ENCODE data around the gene NFASC.

DNA sequence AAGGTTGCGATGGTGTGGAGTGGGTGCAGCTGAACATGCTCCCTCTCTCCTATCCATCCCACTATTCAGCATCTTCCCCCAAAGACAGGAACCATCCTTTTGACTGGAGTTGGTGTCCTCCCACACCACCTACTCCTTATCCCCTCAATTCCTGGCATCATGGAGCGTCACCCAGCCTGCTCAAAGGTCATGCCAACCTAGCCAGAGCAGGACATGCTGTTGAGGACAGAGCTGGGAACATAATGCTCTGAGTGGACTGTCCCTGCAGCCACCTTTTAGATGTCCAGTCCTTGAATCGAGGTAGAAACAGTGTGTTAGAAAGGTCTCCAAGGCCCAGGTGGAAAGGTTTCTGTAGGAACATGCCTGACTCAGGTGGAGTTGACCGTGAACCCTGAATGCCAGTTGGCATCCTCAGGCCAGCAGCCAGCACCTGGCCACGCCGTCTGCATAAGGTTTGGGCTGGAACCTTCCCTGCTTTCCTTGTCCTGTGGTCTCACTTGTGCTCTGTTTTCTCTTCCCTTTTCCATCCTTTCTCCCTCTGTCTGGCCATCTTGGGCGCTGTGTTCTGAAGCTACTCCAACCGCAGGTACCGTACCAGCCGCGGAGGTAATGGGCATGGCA lies 120.2 kb downstream of the NFASC start:
- TF ChIP-seq, protein P1, sequence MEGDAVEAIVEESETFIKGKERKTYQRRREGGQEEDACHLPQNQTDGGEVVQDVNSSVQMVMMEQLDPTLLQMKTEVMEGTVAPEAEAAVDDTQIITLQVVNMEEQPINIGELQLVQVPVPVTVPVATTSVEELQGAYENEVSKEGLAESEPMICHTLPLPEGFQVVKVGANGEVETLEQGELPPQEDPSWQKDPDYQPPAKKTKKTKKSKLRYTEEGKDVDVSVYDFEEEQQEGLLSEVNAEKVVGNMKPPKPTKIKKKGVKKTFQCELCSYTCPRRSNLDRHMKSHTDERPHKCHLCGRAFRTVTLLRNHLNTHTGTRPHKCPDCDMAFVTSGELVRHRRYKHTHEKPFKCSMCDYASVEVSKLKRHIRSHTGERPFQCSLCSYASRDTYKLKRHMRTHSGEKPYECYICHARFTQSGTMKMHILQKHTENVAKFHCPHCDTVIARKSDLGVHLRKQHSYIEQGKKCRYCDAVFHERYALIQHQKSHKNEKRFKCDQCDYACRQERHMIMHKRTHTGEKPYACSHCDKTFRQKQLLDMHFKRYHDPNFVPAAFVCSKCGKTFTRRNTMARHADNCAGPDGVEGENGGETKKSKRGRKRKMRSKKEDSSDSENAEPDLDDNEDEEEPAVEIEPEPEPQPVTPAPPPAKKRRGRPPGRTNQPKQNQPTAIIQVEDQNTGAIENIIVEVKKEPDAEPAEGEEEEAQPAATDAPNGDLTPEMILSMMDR (conservative IDR thresholded peaks at IDR 0.05; ENCODE audit: low read depth in 2 of 2): no peak
- TF ChIP-seq JUNB (IDR thresholded peaks at IDR 0.05; ENCODE audit: unreplicated experiment): no peak
- no peak for TF ChIP-seq EZH2 (IDR thresholded peaks at IDR 0.05; ENCODE audit: low read depth, unreplicated experiment)
- TF ChIP-seq, protein P2, sequence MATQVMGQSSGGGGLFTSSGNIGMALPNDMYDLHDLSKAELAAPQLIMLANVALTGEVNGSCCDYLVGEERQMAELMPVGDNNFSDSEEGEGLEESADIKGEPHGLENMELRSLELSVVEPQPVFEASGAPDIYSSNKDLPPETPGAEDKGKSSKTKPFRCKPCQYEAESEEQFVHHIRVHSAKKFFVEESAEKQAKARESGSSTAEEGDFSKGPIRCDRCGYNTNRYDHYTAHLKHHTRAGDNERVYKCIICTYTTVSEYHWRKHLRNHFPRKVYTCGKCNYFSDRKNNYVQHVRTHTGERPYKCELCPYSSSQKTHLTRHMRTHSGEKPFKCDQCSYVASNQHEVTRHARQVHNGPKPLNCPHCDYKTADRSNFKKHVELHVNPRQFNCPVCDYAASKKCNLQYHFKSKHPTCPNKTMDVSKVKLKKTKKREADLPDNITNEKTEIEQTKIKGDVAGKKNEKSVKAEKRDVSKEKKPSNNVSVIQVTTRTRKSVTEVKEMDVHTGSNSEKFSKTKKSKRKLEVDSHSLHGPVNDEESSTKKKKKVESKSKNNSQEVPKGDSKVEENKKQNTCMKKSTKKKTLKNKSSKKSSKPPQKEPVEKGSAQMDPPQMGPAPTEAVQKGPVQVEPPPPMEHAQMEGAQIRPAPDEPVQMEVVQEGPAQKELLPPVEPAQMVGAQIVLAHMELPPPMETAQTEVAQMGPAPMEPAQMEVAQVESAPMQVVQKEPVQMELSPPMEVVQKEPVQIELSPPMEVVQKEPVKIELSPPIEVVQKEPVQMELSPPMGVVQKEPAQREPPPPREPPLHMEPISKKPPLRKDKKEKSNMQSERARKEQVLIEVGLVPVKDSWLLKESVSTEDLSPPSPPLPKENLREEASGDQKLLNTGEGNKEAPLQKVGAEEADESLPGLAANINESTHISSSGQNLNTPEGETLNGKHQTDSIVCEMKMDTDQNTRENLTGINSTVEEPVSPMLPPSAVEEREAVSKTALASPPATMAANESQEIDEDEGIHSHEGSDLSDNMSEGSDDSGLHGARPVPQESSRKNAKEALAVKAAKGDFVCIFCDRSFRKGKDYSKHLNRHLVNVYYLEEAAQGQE (IDR thresholded peaks at IDR 0.05; ENCODE audit: unreplicated experiment): no peak
- TF ChIP-seq CREB1 (CRISPR knock-in tag; IDR thresholded peaks at IDR 0.05; ENCODE audit: low read depth): no peak
- TF ChIP-seq POLR2AphosphoS5 (IDR thresholded peaks at IDR 0.05; ENCODE audit: low read depth): no peak
- TF ChIP-seq EZH2phosphoT487 (IDR thresholded peaks at IDR 0.05; ENCODE audit: unreplicated experiment): no peak
- TF ChIP-seq ZNF114 (CRISPR knock-in tag; IDR thresholded peaks at IDR 0.05): no peak
- TF ChIP-seq ZNF331 (CRISPR knock-in tag; IDR thresholded peaks at IDR 0.05; ENCODE audit: low read depth): no peak
